Tibial nerve (tissue), 4 donors: ENCODE results near the gene CYP2B6.

Experiments
- CTCF ChIP-seq, 5 experiments: fragments of 200-600 bp in 3 of 5; fragments of 450-650 bp in 2 of 5; sonication (generic) in 3 of 5; IDR thresholded peaks; one replicate each; pipeline ENCODE4 v1.5.1; 2016 to 2019; ENCODE audit warnings: antibody characterized with exemption in 5 of 5, mild to moderate bottlenecking in 3 of 5, moderate library complexity in 2 of 5
- EP300 ChIP-seq, 2 donors: sonication (generic); formaldehyde crosslinking; IDR thresholded peaks; one replicate each; pipeline ENCODE4 v1.6.1; 2017; ENCODE audit warnings: antibody characterized with exemption in 2 of 2, mild to moderate bottlenecking in 1 of 2
- POLR2A ChIP-seq, 2 donors: fragments of 450-650 bp; IDR thresholded peaks; one replicate each; pipeline ENCODE4 v1.6.1; 2017; ENCODE audit warnings: antibody characterized with exemption in 2 of 2, mild to moderate bottlenecking in 2 of 2, moderate library complexity in 2 of 2

- TF ChIP-seq CTCF (IDR thresholded peaks at IDR 0.05) (no peak), POLR2A (IDR thresholded peaks at IDR 0.05) (no peak), EP300 (IDR thresholded peaks at IDR 0.05) (no peak)
These were observed 23.6 kb downstream of the CYP2B6 start for GRCh38 chr19:41014643-41015042.
